ENCODE data around the gene NSMCE1.

NSMCE1 gene

GRCh38 chr16:27234171-27234570 is 34.4 kb downstream of the NSMCE1 start:
- no peak for DNase-seq
- H3K9me3 ChIP-seq (ENCODE audit: insufficient read depth, low read depth, low read length), result peaks cover 3% of the 10 kb centered on the region
- H2BK12ac ChIP-seq (ENCODE audit: low read length), result no peak overlapping the region
- H3K79me2 ChIP-seq (ENCODE audit: control insufficient read depth, insufficient read depth, low read length, poor library complexity), result no peaks in the 10 kb centered on the region
- no peak overlapping the region for H3K4me2 ChIP-seq (ENCODE audit: low read length)
- H2AFZ ChIP-seq (ENCODE audit: insufficient read depth, low read length, poor library complexity), result no peak overlapping the region
- H3K14ac ChIP-seq (ENCODE audit: low read length), result no peak overlapping the region
- no peak overlapping the region for H3K18ac ChIP-seq (ENCODE audit: low read length)
- WGBS (ENCODE audit: extremely low coverage, insufficient coverage, insufficient read length), result no CpG with 5 or more reads among the region's 8 CpGs
- no peak overlapping the region for H3K27ac ChIP-seq (ENCODE audit: low read depth, low read length)
- no peak overlapping the region for H4K8ac ChIP-seq (ENCODE audit: low read depth, low read length)
- peaks cover 0 to 5% of the 10 kb centered on the region in 2 experiments for H3K36me3 ChIP-seq (ENCODE audit: control insufficient read depth in 1 of 2, insufficient read depth in 2 of 2, low read length in 2 of 2)
- no peak overlapping the region for H3K4me3 ChIP-seq (ENCODE audit: low read depth, low read length)
- H2BK5ac ChIP-seq (ENCODE audit: low read depth, low read length, poor library complexity), result no peak overlapping the region
- H3K4ac ChIP-seq (ENCODE audit: low read depth, low read length), result no peak overlapping the region
- peaks cover 9 to 15% of the 10 kb centered on the region in 2 experiments for H3K4me1 ChIP-seq (ENCODE audit: control insufficient read depth in 1 of 2, insufficient read depth in 2 of 2, low read length in 2 of 2)
- H3K23ac ChIP-seq (ENCODE audit: low read length), result no peak overlapping the region
- H3K9ac ChIP-seq (ENCODE audit: low read length), result no peak overlapping the region
- no peaks in the 10 kb centered on the region for H3K27me3 ChIP-seq (ENCODE audit: insufficient read depth, low read length)
- no peak overlapping the region for H2BK120ac ChIP-seq (ENCODE audit: insufficient read depth, low read length, poor library complexity)
- no peaks in the 10 kb centered on the region for H3K79me1 ChIP-seq (ENCODE audit: low read length)
- H2AK5ac ChIP-seq (ENCODE audit: low read length), result no peak overlapping the region
- H4K12ac ChIP-seq (ENCODE audit: low read depth, low read length), result no peak overlapping the region
- H4K91ac ChIP-seq (ENCODE audit: low read depth, low read length), result no peak overlapping the region

DNA sequence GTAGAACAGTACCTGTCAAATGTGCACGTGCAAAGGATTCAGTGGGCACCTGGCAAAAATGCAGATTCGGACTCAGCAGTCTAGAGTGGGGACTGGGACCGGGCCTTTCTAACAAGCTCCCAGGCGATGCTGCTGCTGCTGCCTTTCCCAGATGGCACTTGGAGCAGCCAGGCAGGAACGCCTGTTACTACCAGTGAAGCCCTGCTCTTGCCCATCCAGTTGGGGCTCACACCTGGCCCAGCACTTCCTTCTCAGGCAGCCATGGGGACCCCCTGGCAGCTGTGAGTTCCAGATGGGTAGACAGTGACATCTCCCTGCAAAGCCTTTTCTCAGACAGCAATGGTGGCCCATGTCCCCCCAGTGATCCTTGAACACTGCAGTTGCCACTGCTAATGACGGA is 34.8 kb downstream of the NSMCE1 start:
- Histone ChIP-seq H3K9me3 (ENCODE audit: insufficient read depth, low read depth, low read length) (peaks cover 3% of the 10 kb centered on the region), H3K4me1 (ENCODE audit: control insufficient read depth in 1 of 2, insufficient read depth in 2 of 2, low read length in 2 of 2) (peaks cover 9 to 15% of the 10 kb centered on the region in 2 experiments), H3K18ac (ENCODE audit: low read length) (no peak overlapping the region), H3K36me3 (ENCODE audit: control insufficient read depth in 1 of 2, insufficient read depth in 2 of 2, low read length in 2 of 2) (peaks cover 0 to 5% of the 10 kb centered on the region in 2 experiments), H3K4ac (ENCODE audit: low read depth, low read length) (no peak overlapping the region), H3K4me3 (ENCODE audit: low read depth, low read length) (no peak overlapping the region), H3K14ac (ENCODE audit: low read length) (no peak overlapping the region), H4K91ac (ENCODE audit: low read depth, low read length) (no peak overlapping the region), H2BK5ac (ENCODE audit: low read depth, low read length, poor library complexity) (no peak overlapping the region), H3K4me2 (ENCODE audit: low read length) (no peak overlapping the region), H2BK120ac (ENCODE audit: insufficient read depth, low read length, poor library complexity) (no peak overlapping the region), H3K27ac (ENCODE audit: low read depth, low read length) (no peak overlapping the region), H3K27me3 (ENCODE audit: insufficient read depth, low read length) (no peaks in the 10 kb centered on the region), H3K79me1 (ENCODE audit: low read length) (no peaks in the 10 kb centered on the region), H2AFZ (ENCODE audit: insufficient read depth, low read length, poor library complexity) (no peak overlapping the region), H3K9ac (ENCODE audit: low read length) (no peak overlapping the region), H3K79me2 (ENCODE audit: control insufficient read depth, insufficient read depth, low read length, poor library complexity) (no peaks in the 10 kb centered on the region), H2BK12ac (ENCODE audit: low read length) (no peak overlapping the region), H2AK5ac (ENCODE audit: low read length) (no peak overlapping the region), H4K12ac (ENCODE audit: low read depth, low read length) (no peak overlapping the region), H3K23ac (ENCODE audit: low read length) (no peak overlapping the region), H4K8ac (ENCODE audit: low read depth, low read length) (no peak overlapping the region)
- DNase-seq, result no peak
- no CpG with 5 or more reads among the region's 6 CpGs for WGBS (ENCODE audit: extremely low coverage, insufficient coverage, insufficient read length)

DNA sequence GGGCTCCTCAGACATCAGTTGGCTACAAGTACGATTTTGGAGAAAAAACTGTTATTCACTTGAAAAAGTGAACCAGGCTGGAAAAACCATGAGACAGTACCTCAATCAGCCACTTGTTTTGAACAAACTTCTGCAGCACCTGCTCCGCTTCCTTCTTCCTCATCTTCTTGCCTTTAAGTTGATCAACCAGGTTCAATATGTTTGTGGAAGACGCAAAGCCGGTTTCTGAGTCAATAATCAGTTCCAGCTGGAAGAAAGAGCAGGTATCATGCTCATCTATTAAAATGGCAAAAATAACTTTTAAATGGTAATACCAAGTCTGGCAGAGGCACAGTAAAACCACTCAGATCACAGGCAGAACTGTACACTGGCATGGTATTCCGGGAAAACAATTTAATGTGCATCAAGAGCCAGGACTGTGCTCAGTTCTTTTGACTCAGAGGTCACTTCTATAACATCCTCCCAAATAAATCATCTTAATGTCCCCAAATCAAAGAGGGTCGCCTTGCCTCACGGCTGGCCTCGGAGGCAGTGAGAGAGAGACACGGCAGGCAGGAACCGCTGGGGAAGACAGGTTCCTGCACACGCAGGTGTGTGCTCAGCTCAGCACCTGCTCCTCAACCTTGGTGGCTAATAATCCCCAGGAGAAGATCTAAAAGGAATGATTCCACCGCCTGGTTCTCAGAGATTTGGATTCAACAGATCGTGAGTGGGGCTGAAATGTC is 35.5 kb downstream of the NSMCE1 start:
- Histone ChIP-seq H2BK120ac (ENCODE audit: insufficient read depth, low read length, poor library complexity) (no peak overlapping the region), H3K14ac (ENCODE audit: low read length) (no peak overlapping the region), H3K4me3 (ENCODE audit: low read depth, low read length) (no peak overlapping the region), H3K23ac (ENCODE audit: low read length) (no peak overlapping the region), H4K12ac (ENCODE audit: low read depth, low read length) (no peak overlapping the region), H4K91ac (ENCODE audit: low read depth, low read length) (no peak overlapping the region), H3K4me1 (ENCODE audit: control insufficient read depth in 1 of 2, insufficient read depth in 2 of 2, low read length in 2 of 2) (peaks cover 9 to 15% of the 10 kb centered on the region in 2 experiments), H3K79me1 (ENCODE audit: low read length) (no peaks in the 10 kb centered on the region), H2AFZ (ENCODE audit: insufficient read depth, low read length, poor library complexity) (no peak overlapping the region), H3K4me2 (ENCODE audit: low read length) (no peak overlapping the region), H2AK5ac (ENCODE audit: low read length) (no peak overlapping the region), H3K9me3 (ENCODE audit: insufficient read depth, low read depth, low read length) (peaks cover 3% of the 10 kb centered on the region), H3K27ac (ENCODE audit: low read depth, low read length) (no peak overlapping the region), H3K18ac (ENCODE audit: low read length) (no peak overlapping the region), H2BK5ac (ENCODE audit: low read depth, low read length, poor library complexity) (no peak overlapping the region), H3K27me3 (ENCODE audit: insufficient read depth, low read length) (no peaks in the 10 kb centered on the region), H3K9ac (ENCODE audit: low read length) (no peak overlapping the region), H3K36me3 (ENCODE audit: control insufficient read depth in 1 of 2, insufficient read depth in 2 of 2, low read length in 2 of 2) (peaks cover 0 to 5% of the 10 kb centered on the region in 2 experiments), H3K4ac (ENCODE audit: low read depth, low read length) (no peak overlapping the region), H3K79me2 (ENCODE audit: control insufficient read depth, insufficient read depth, low read length, poor library complexity) (no peaks in the 10 kb centered on the region), H2BK12ac (ENCODE audit: low read length) (no peak overlapping the region), H4K8ac (ENCODE audit: low read depth, low read length) (no peak overlapping the region)
- no CpG with 5 or more reads among the region's 13 CpGs for WGBS (ENCODE audit: extremely low coverage, insufficient coverage, insufficient read length)
- no peak for DNase-seq

- Histone ChIP-seq H2BK120ac (ENCODE audit: insufficient read depth, low read length, poor library complexity) (no peak overlapping the region), H4K12ac (ENCODE audit: low read depth, low read length) (no peak overlapping the region), H4K8ac (ENCODE audit: low read depth, low read length) (no peak overlapping the region), H3K9me3 (ENCODE audit: insufficient read depth, low read depth, low read length) (peaks cover under 1% of the 10 kb centered on the region), H2AFZ (ENCODE audit: insufficient read depth, low read length, poor library complexity) (no peak overlapping the region), H3K36me3 (ENCODE audit: control insufficient read depth in 1 of 2, insufficient read depth in 2 of 2, low read length in 2 of 2) (peaks cover 0 to 5% of the 10 kb centered on the region in 2 experiments), H3K4me1 (ENCODE audit: control insufficient read depth in 1 of 2, insufficient read depth in 2 of 2, low read length in 2 of 2) (peaks cover 7 to 11% of the 10 kb centered on the region in 2 experiments), H3K14ac (ENCODE audit: low read length) (no peak overlapping the region), H3K9ac (ENCODE audit: low read length) (no peak overlapping the region), H3K4me3 (ENCODE audit: low read depth, low read length) (no peak overlapping the region), H2BK12ac (ENCODE audit: low read length) (no peak overlapping the region), H3K4ac (ENCODE audit: low read depth, low read length) (no peak overlapping the region), H3K27me3 (ENCODE audit: insufficient read depth, low read length) (no peaks in the 10 kb centered on the region), H3K79me1 (ENCODE audit: low read length) (no peaks in the 10 kb centered on the region), H3K23ac (ENCODE audit: low read length) (no peak overlapping the region), H3K4me2 (ENCODE audit: low read length) (no peak overlapping the region), H3K27ac (ENCODE audit: low read depth, low read length) (no peak overlapping the region), H2AK5ac (ENCODE audit: low read length) (no peak overlapping the region), H3K18ac (ENCODE audit: low read length) (no peak overlapping the region), H4K91ac (ENCODE audit: low read depth, low read length) (no peak overlapping the region), H3K79me2 (ENCODE audit: control insufficient read depth, insufficient read depth, low read length, poor library complexity) (no peaks in the 10 kb centered on the region), H2BK5ac (ENCODE audit: low read depth, low read length, poor library complexity) (no peak overlapping the region)
- no peak for DNase-seq
- no CpG with 5 or more reads among the region's 26 CpGs for WGBS (ENCODE audit: extremely low coverage, insufficient coverage, insufficient read length)
Observed at GRCh38 chr16:27232061-27232900, 36.3 kb downstream of the NSMCE1 start.
